GM18502 (cell line): ENCODE data around the gene HTD2.
"Not testable (repeated sequence)": the region's sequence is repeated elsewhere in the genome, so short reads cannot be mapped to it uniquely, and the experiment has no call there.

Experiments
- ATAC-seq: cut with Tn5 transposase; IDR thresholded peaks from one replicate; pipeline ENCODE4 v1.9.1; 2021; ENCODE audit warnings: mild to moderate bottlenecking; ENCODE audit not compliant: unreplicated experiment, poor library complexity

The HTD2 gene

GRCh38 chr3:58329922-58330413 is 23.6 kb downstream of the HTD2 start:
- no peak for ATAC-seq

GRCh38 chr3:58331593-58332152 is 25.4 kb downstream of the HTD2 start:
- no peak for ATAC-seq

GRCh38 chr3:58332575-58333188 is 26.4 kb downstream of the HTD2 start, which contains the start of gene PXK:
Gene PXK (plus strand): TSS chr3:58332892. CDS start chr3:58332989, 97 bp downstream.
- peak; percentile 91 for ATAC-seq

GRCh38 chr3:58333206-58334012 is 27.1 kb downstream of the HTD2 start:
- peak; percentile 42 for ATAC-seq

- no peak for ATAC-seq
These were observed 27.6 kb downstream of the HTD2 start for GRCh38 chr3:58334013-58334321.

- no peak for ATAC-seq
These were observed 28.2 kb downstream of the HTD2 start for GRCh38 chr3:58334506-58334884.

- ATAC-seq = no peak
These were observed 29.3 kb downstream of the HTD2 start for GRCh38 chr3:58335652-58335947.

GRCh38 chr3:58336135-58336882 is 30.0 kb downstream of the HTD2 start:
- ATAC-seq = no peak

GRCh38 chr3:58337190-58337589 is 30.9 kb downstream of the HTD2 start:
- ATAC-seq = no peak

GRCh38 chr3:58339146-58339545 is 32.8 kb downstream of the HTD2 start:
- not testable (repeated sequence) for ATAC-seq

GRCh38 chr3:58340594-58341244 is 34.4 kb downstream of the HTD2 start:
- no peak for ATAC-seq

GRCh38 chr3:58341376-58341775 is 35.1 kb downstream of the HTD2 start:
- ATAC-seq = no peak

GRCh38 chr3:58342676-58343075 is 36.4 kb downstream of the HTD2 start:
- no peak for ATAC-seq

GRCh38 chr3:58345457-58345856 is 39.1 kb downstream of the HTD2 start:
- ATAC-seq = no peak

GRCh38 chr3:58346368-58346767 is 40.0 kb downstream of the HTD2 start:
- no peak for ATAC-seq

- ATAC-seq = no peak
These were observed 41.7 kb downstream of the HTD2 start for GRCh38 chr3:58347984-58348383.

- ATAC-seq = peak; percentile 91
These were observed 43.7 kb downstream of the HTD2 start for GRCh38 chr3:58349792-58350626.

- peak; percentile 3 for ATAC-seq
These were observed 44.3 kb downstream of the HTD2 start for GRCh38 chr3:58350627-58351013.

GRCh38 chr3:58351920-58352319 is 45.6 kb downstream of the HTD2 start:
- no peak for ATAC-seq

GRCh38 chr3:58352626-58353025 is 46.3 kb downstream of the HTD2 start:
- ATAC-seq = no peak
